Vagina (tissue), 2 donors: Measurements from ENCODE around the gene FRMD4A. TPM values are rescaled to one million over a fixed set of nuclear protein-coding genes. Genes with fewer than 3 reads are reported as not detected.

ENCODE experiments used
- DNase-seq, 2 donors: peaks; one replicate each; pipeline ENCODE4 v3.0.0-alpha.2; 2017; ENCODE audit errors: extremely low spot score in 2 of 2
- H3K27ac ChIP-seq: fragments of 200-600 bp; sonication (generic); one replicate; pipeline ENCODE4 v1.5.1; 2019
- H3K27me3 ChIP-seq: fragments of 200-600 bp; sonication (generic); one replicate; pipeline ENCODE4 v1.5.1; 2019
- H3K36me3 ChIP-seq, 2 donors: fragments of 200-600 bp; sonication (generic); one replicate each; pipeline ENCODE4 v1.5.1; 2017 to 2019
- H3K4me1 ChIP-seq: fragments of 200-600 bp; sonication (generic); one replicate; pipeline ENCODE4 v1.5.1; 2019
- H3K4me3 ChIP-seq, 2 donors: fragments of 200-600 bp; sonication (generic); 1 replicate in 1 of 2; 2 replicates in 1 of 2; pipeline ENCODE4 v1.5.1; 2016 to 2019
- H3K9me3 ChIP-seq: fragments of 200-600 bp; sonication (generic); one replicate; pipeline ENCODE4 v1.5.1; 2019
- POLR2A ChIP-seq, 2 donors: fragments of 450-650 bp; IDR thresholded peaks; one replicate each; pipeline ENCODE4 v1.6.1; 2017; ENCODE audit warnings: antibody characterized with exemption in 2 of 2, mild to moderate bottlenecking in 2 of 2, moderate library complexity in 2 of 2
- POLR2AphosphoS5 ChIP-seq, 2 donors: sonication (generic); formaldehyde crosslinking; IDR thresholded peaks; one replicate each; pipeline ENCODE4 v1.9.0; 2017; ENCODE audit warnings: antibody characterized with exemption in 2 of 2, mild to moderate bottlenecking in 2 of 2, low read depth in 1 of 2; ENCODE audit not compliant: insufficient read depth in 1 of 2
- intact Hi-C: fragments of 100-400 bp; cut with DNase I; formaldehyde crosslinking; loops from one replicate; pipeline ENCODE4 v1.15.1; 2023
- total RNA-seq: library from RNA; depleted of rRNA; stranded (reverse); fragments of >200 nt; gene quantifications from one replicate; pipeline ENCODE4 v1.2.3, GENCODE V29; 2016
- TF ChIP-seq, protein P1 (sequence below), 3 experiments: fragments of 450-650 bp in 2 of 3; fragments of 200-600 bp in 1 of 3; sonication (generic) in 1 of 3; IDR thresholded peaks; one replicate each; pipeline ENCODE4 v1.5.1; 2017 to 2019; ENCODE audit warnings: antibody characterized with exemption in 3 of 3, mild to moderate bottlenecking in 2 of 3, moderate library complexity in 2 of 3

FRMD4A gene
- total RNA-seq, 1 donor from 2014 or later = 24.8 TPM

DNA sequence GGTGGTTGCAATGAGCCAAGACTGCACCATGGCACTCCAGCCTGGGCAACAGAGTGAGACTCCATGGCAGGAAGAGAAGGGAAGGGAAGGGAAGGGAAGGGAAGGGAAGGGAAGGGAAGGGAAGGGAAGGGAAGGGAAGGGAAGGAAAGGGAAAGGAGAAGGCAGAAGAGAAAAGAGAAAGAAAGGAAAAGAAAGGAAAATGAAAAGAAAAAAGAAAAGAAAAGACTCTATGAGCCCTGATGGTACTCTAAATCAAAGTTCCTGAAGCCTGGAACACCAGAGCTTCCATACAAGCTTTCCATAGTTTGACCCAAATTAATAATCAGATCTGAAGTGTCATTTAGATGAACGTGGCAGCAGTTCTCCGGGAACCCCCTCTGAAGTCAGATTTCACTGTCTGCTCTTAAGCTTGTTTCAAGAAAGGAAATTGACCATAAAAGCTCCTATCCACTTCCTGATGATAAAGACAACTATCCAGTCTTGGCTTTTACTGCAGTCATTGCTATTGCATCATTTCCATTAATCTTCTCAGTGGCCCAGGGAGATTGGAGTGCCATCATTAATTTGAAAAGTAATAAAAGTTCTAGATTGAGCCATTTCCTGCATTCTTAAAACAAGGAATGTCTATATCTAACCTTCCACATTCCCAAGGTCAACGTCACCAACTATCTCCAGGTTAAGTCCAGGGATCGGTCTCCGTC, 44.2 kb upstream of the FRMD4A start:
- no peaks in the 10 kb centered on the region for H3K36me3 ChIP-seq
- intact Hi-C loops = no loop called here
- DNase-seq = no peak
- no peaks in the 10 kb centered on the region for H3K27me3 ChIP-seq
- no peaks in the 10 kb centered on the region for H3K4me1 ChIP-seq
- TF ChIP-seq, protein P1, sequence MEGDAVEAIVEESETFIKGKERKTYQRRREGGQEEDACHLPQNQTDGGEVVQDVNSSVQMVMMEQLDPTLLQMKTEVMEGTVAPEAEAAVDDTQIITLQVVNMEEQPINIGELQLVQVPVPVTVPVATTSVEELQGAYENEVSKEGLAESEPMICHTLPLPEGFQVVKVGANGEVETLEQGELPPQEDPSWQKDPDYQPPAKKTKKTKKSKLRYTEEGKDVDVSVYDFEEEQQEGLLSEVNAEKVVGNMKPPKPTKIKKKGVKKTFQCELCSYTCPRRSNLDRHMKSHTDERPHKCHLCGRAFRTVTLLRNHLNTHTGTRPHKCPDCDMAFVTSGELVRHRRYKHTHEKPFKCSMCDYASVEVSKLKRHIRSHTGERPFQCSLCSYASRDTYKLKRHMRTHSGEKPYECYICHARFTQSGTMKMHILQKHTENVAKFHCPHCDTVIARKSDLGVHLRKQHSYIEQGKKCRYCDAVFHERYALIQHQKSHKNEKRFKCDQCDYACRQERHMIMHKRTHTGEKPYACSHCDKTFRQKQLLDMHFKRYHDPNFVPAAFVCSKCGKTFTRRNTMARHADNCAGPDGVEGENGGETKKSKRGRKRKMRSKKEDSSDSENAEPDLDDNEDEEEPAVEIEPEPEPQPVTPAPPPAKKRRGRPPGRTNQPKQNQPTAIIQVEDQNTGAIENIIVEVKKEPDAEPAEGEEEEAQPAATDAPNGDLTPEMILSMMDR (IDR thresholded peaks at IDR 0.05) = no peak
- no peak for TF ChIP-seq POLR2A (IDR thresholded peaks at IDR 0.05)
- TF ChIP-seq POLR2AphosphoS5 (IDR thresholded peaks at IDR 0.05; ENCODE audit: insufficient read depth in 1 of 2, low read depth in 1 of 2) = no peak
- H3K27ac ChIP-seq = no peak overlapping the region
- H3K9me3 ChIP-seq = no peaks in the 10 kb centered on the region
- no peak overlapping the region for H3K4me3 ChIP-seq

DNA sequence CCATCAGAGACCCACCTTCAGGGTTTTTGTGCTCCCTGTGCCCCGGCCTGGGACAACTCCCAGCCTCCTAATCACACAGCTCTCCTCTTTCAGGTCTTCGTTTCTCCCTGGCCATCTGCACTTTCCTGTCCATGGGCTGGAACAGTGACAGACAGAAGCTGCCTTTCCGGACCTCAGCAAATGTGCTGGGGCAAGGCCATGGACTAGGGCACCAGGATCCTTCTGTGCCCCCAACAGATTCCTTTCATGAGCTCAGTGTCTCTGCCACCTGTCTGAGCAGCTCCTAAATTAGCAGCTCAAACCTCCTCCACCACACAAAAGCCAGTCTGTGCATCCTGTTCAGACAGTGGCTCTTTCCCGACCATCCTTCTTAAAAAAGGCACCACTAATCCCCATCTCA, 41.9 kb upstream of the FRMD4A start:
- TF ChIP-seq, protein P1 (IDR thresholded peaks at IDR 0.05) = no peak
- TF ChIP-seq POLR2AphosphoS5 (IDR thresholded peaks at IDR 0.05; ENCODE audit: insufficient read depth in 1 of 2, low read depth in 1 of 2) = no peak
- TF ChIP-seq POLR2A (IDR thresholded peaks at IDR 0.05) = no peak

DNA sequence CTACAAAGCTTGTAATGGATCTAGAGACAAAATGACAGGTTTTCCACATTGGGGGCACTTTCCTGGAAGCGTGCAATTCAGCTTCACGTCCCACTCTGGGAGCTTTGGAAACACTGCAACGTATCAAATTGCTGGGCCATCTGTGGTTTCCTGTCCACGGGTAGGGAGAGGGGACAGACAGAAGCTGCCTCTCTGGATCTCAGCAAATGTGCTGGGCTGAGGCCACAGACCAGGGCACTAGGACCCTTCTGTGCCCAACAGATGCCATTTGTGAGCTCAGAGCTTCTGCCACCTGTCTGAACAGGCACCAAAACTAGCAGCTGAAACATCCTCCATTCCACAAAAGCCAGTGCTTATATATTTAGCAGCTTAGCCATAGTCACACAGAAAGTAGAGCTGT, 40.9 kb upstream of the FRMD4A start:
- Histone ChIP-seq H3K9me3 (no peaks in the 10 kb centered on the region), H3K27ac (no peak overlapping the region), H3K4me3 (no peak overlapping the region), H3K27me3 (no peaks in the 10 kb centered on the region), H3K4me1 (no peaks in the 10 kb centered on the region), H3K36me3 (no peaks in the 10 kb centered on the region)
- no peak for DNase-seq
- no peak for TF ChIP-seq POLR2AphosphoS5 (IDR thresholded peaks at IDR 0.05; ENCODE audit: insufficient read depth in 1 of 2, low read depth in 1 of 2)
- TF ChIP-seq, protein P1 (IDR thresholded peaks at IDR 0.05) = no peak
- TF ChIP-seq POLR2A (IDR thresholded peaks at IDR 0.05) = no peak
- intact Hi-C loops = no loop called here

More for the DNA sequence above, 41.9 kb upstream of the FRMD4A start:
- no peak overlapping the region for H3K4me3 ChIP-seq
- no peak overlapping the region for H3K27ac ChIP-seq
- no peaks in the 10 kb centered on the region for H3K27me3 ChIP-seq
- intact Hi-C loops = no loop called here
- H3K4me1 ChIP-seq = no peaks in the 10 kb centered on the region
- no peaks in the 10 kb centered on the region for H3K9me3 ChIP-seq
- no peak for DNase-seq
- no peaks in the 10 kb centered on the region for H3K36me3 ChIP-seq

DNA sequence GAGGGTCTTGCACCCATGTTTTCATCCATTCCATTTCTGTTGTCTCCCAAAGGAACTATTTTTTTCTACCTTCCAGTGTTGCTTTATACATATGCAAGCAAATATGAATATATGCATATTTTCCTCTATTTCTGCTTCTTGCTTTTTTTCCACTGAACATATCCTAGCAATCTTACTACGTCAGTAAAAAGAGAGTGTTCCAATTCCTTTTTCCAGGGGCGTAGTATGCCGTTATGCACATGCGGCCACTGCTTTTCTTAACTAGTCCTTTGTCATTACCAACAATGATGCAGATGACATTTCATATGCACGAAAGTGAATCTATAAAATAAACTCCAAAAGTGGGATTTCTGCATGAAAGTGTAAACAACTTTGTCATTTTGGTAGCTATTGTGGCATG, 40.2 kb upstream of the FRMD4A start:
- intact Hi-C loops = no loop called here
- H3K4me1 ChIP-seq = no peaks in the 10 kb centered on the region
- H3K9me3 ChIP-seq = no peaks in the 10 kb centered on the region
- no peak for DNase-seq
- no peak overlapping the region for H3K27ac ChIP-seq
- TF ChIP-seq POLR2A (IDR thresholded peaks at IDR 0.05) = no peak
- TF ChIP-seq POLR2AphosphoS5 (IDR thresholded peaks at IDR 0.05; ENCODE audit: insufficient read depth in 1 of 2, low read depth in 1 of 2) = no peak
- TF ChIP-seq, protein P1 (IDR thresholded peaks at IDR 0.05) = no peak
- H3K4me3 ChIP-seq = no peak overlapping the region
- H3K27me3 ChIP-seq = no peaks in the 10 kb centered on the region
- no peaks in the 10 kb centered on the region for H3K36me3 ChIP-seq

DNA sequence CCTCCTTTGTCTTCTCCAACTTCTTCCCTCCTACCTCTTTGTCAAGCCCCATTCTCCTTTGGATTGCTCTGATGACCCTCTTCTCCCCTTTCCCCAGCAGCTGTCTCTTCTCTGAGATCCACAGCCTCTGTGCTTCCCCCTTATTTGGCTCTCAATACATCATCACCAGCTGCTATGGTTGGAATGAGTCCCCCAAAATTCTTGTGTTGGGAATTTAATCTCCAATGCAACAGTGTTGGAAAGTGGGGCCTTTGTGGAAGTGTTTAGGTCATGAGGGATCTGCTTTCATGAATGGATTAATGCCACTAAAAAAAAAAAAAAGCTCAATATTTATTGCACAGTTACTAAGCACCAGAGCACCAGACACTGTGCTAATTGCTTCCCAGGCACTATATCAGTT, 39.2 kb upstream of the FRMD4A start:
- DNase-seq = no peak
- no peaks in the 10 kb centered on the region for H3K36me3 ChIP-seq
- TF ChIP-seq, protein P1 (IDR thresholded peaks at IDR 0.05) = no peak
- H3K9me3 ChIP-seq = no peaks in the 10 kb centered on the region
- H3K4me1 ChIP-seq = no peaks in the 10 kb centered on the region
- H3K4me3 ChIP-seq = no peak overlapping the region
- intact Hi-C loops = no loop called here
- no peak overlapping the region for H3K27ac ChIP-seq
- H3K27me3 ChIP-seq = no peaks in the 10 kb centered on the region
